NCI-H2227 treated with DMSO at 0.1 percent for 48 hours (cell line): Measurements from ENCODE around the gene CNDP1.
"Not testable (repeated sequence)": the region's sequence is repeated elsewhere in the genome, so short reads cannot be mapped to it uniquely, and the experiment has no call there.

Source experiments
- DNase-seq: peaks from one replicate; lab custom pipeline; 2025; lab: John Stamatoyannopoulos, UW

Gene CNDP1

GRCh38 chr18:74546751-74547530, 12.6 kb downstream of the CNDP1 start:
- DNase-seq = no peak

GRCh38 chr18:74547860-74548259, 13.6 kb downstream of the CNDP1 start:
- DNase-seq = no peak

- DNase-seq = no peak
These were observed 15.3 kb downstream of the CNDP1 start for GRCh38 chr18:74549591-74550104.

- DNase-seq = no peak
These were observed 16.6 kb downstream of the CNDP1 start for GRCh38 chr18:74550886-74551285.

- DNase-seq = no peak
These were observed 17.2 kb downstream of the CNDP1 start for GRCh38 chr18:74551452-74551851.

- DNase-seq = peak; percentile 80
These were observed 17.7 kb downstream of the CNDP1 start for GRCh38 chr18:74551936-74552555.

GRCh38 chr18:74556126-74556525, 21.8 kb downstream of the CNDP1 start:
- no peak for DNase-seq

- no peak for DNase-seq
These were observed 23.8 kb downstream of the CNDP1 start for GRCh38 chr18:74558096-74558495.

GRCh38 chr18:74562131-74562730, 27.9 kb downstream of the CNDP1 start:
- no peak for DNase-seq

GRCh38 chr18:74562775-74563174, 28.5 kb downstream of the CNDP1 start:
- DNase-seq = no peak

GRCh38 chr18:74563999-74564398, 29.7 kb downstream of the CNDP1 start:
- DNase-seq = no peak

- not testable (repeated sequence) for DNase-seq
These were observed 30.9 kb downstream of the CNDP1 start for GRCh38 chr18:74565164-74565563.

GRCh38 chr18:74565993-74566392, 31.7 kb downstream of the CNDP1 start:
- not testable (repeated sequence) for DNase-seq

GRCh38 chr18:74567822-74568221, 33.5 kb downstream of the CNDP1 start:
- DNase-seq = no peak

- DNase-seq = no peak
These were observed 35.1 kb downstream of the CNDP1 start for GRCh38 chr18:74569401-74569800.

GRCh38 chr18:74570266-74570665, 36.0 kb downstream of the CNDP1 start:
- no peak for DNase-seq

GRCh38 chr18:74571895-74572680, 37.8 kb downstream of the CNDP1 start:
- no peak for DNase-seq

- DNase-seq = no peak
These were observed 38.8 kb downstream of the CNDP1 start for GRCh38 chr18:74573053-74573452.

- DNase-seq = no peak
These were observed 40.6 kb downstream of the CNDP1 start for GRCh38 chr18:74574916-74575315.

GRCh38 chr18:74577019-74577418, 42.7 kb downstream of the CNDP1 start:
- no peak for DNase-seq

- DNase-seq = no peak
These were observed 45.3 kb downstream of the CNDP1 start for GRCh38 chr18:74579496-74580065.

- DNase-seq = no peak
These were observed 48.3 kb downstream of the CNDP1 start for GRCh38 chr18:74582642-74583041.
